GM19372 (cell line): Measurements from ENCODE around the gene GRID2.

Experiments used
- ATAC-seq: cut with Tn5 transposase; IDR thresholded peaks from one replicate; pipeline ENCODE4 v1.9.1; 2021; ENCODE audit warnings: mild to moderate bottlenecking, low read depth, moderate library complexity; ENCODE audit not compliant: unreplicated experiment

Gene GRID2

DNA sequence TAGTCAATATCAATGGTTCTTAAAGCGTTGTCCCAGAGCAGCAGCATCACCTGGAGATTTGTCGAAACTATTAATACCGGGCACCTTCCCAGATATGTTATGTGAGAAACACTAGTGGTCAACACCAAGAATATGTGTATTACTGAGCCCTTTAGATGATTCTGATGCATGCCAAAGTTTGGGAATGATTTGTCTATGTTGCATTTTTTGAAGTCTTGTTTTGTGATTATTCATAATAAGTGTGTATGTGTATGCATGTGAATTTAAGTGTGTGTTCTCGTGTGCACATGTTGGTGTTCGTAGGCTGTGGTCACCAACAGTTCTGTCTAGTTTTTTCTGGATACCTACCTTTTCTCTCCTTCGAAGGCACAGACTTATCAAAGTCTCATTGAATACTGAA, 749.4 kb downstream of the GRID2 start:
- ATAC-seq, result no peak

DNA sequence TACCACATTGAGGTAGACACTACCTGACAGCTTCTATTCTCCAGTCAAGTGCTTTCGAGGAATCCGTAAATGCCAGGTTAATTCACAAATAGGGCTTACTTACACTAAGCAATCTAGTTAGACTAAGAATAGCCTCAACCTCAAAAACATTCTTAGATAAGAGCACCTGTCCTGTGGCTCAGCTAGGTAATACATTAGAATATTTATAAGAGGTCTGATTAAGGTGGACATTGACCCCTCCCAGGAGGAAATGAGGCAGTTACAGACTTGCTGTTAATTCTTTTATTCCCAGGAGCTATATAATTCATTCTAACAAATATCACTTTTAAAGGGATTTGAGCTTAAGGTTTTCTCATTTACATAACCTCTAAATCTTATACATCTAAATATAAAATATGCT, 758.1 kb downstream of the GRID2 start:
- no peak for ATAC-seq

DNA sequence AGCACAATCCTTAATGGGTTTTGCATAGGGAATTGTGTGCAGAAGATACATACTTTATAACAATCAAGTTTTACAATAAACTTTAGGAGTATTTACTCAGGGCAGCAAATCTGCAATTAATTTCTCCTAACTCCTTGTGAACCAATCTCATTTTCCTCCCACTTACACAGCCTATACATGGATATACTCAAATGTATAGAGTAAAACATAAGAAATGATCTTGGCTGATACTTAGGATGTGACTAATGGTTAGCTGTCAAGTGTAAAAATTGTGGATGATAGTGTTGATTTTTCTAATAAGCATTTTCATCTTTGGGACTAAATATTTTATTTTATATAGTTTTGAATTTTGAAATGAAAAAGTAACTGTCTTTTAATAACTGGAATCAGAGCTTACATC, 759.6 kb downstream of the GRID2 start:
- ATAC-seq, result no peak

DNA sequence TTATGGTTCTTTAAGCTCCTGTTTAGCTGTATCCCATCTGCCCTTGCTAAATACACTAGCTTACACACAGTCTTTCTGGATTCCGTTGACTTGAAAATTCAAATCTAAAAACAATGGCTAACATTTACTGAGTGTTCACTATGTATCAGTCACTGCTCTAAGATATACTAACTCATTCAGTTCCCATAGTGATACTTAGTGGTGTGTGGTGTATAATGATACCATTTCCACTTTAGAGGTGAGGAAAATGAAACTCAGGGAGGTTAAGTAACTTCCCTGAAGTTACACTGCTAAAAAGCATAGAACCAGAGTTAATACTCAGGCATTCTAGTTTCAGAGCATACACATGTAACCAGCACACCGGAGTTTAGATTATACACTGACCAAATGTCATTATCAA, 762.0 kb downstream of the GRID2 start:
- no peak for ATAC-seq

DNA sequence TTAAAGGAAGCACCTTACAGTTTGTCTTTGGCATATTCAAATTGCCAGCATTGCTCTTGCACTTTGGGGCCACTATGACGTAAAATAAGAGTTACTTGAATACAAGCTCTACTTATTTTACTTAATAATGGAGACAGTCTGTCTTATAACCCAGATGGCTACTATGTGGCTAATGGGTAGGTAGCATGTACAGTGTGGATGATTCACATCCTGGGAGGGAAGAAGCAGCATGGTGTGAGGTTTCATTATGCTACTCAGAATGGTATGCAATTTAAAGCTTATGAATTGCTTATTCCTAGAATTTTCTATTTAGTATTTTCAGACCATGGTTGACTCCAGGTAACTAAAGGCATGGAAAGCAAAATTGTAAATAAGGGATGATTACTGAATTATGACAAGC, 763.0 kb downstream of the GRID2 start:
- ATAC-seq, result no peak

DNA sequence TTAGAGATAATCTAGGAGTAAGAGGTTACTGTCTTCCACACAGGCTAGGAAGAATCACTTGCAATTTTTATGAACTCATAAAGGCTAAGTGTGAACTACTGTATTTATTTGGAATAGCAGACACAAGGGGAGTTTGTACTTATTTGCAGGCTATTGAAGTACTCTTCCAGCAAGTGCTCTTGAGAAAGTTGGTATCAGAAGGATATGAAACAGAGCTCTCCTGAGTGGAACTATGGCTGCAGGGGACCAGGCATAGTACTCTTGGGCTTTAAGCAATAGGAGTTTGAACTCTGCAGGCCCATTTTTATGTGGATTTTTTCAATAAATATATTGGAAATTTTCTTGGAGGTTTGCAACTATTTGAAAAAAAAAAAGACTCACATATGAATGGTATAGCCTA, 768.5 kb downstream of the GRID2 start:
- no peak for ATAC-seq

DNA sequence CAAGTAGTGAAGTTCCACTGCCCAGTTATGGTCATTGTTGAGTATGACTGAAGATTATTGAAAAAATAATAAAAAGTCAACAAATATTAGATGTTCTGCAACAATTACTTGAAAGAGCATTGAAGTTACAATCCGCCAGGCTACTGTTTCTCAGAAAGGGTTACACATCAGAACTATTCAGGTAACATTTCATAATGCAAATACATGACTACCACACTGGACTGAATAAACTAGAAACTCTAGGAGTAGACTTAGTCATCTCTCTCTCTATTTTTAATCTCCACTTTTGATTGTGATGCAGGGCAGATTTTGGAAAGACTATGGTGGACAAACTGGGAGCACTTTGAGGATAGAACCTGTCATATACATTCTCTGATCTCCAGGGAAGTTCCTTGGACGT, 776.5 kb downstream of the GRID2 start:
- no peak for ATAC-seq

DNA sequence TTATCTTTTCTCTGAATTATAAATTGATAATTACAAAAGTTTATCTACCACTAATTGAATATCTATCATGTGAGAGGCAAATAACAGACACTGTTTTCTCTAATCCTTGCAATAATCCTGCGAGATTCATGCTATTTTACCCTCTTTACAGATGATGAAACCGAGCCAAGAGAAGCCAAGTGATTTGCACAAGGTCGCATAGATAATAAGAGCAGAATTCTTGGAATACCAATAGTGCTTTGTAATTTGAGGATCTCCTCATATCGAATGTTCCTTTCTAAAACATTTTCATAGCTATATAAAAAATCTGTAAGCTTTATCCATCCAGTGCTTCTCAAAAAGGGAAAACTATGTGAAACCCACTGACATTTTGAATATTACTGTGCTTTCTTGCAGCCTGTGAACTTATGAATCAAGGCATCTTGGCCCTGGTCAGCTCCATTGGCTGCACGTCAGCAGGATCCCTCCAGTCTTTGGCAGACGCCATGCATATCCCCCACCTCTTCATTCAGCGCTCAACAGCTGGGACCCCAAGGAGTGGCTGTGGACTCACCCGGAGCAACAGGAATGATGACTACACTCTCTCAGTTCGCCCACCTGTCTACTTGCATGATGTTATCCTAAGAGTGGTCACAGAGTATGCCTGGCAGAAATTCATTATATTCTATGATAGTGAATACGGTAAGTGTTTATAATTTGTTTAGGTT, 781.0 kb downstream of the GRID2 start:
- no peak for ATAC-seq

DNA sequence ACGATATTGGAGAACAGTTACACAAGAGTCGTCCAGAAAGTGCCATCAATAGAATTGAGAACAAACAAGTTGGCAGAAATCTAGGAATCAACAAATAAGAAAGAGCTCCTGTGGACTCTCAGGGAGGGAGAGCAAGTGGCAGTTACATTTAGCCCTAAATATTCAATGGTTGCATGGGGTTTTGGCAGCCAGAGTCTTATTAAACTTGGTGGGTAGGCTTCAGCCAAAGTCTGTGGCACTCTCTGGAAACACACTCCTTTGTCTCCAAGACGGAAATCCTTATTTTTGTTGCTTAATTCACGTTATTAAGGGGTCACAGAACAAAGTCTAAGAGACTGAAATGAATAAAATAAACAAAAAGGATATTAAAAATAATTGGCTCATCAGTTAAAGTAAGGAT, 782.6 kb downstream of the GRID2 start:
- no peak for ATAC-seq

DNA sequence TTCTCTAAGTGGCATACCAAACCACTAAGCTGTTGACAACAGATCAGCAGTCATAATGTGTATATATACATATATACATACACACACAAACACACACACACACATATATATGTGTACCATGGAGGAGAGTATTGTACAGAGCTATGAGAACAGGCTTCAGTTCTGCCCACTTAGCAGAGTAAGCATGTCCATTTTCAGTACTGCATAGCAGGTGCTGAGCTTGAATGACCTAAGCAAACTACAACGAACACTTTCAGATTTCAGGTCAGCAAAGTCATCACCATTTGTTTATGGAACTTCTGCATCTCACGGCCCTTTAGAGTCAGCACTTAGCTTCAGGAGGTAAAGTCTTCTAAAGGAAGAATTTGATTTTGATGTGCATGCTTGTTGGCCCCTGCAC, 789.0 kb downstream of the GRID2 start:
- ATAC-seq, result no peak

DNA sequence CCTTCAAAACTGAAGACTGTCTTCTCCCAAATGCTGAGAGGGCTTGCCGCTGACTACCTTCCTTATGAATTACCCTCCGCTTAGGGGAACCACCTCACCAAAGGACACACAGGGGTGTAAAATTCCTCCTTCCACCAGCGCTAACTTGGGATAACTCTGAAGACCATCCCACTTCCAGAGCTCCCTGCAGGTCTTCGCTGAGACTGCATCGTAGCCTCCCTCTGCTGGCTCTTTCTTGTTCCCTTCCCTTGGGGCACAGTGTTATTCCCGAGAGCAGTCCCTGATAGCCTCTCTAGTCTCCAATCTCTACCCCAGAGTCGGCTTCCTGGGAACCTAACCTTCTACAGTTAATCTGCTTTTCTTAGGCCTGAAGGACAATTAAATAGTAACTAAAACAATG, 799.3 kb downstream of the GRID2 start:
- ATAC-seq, result no peak

DNA sequence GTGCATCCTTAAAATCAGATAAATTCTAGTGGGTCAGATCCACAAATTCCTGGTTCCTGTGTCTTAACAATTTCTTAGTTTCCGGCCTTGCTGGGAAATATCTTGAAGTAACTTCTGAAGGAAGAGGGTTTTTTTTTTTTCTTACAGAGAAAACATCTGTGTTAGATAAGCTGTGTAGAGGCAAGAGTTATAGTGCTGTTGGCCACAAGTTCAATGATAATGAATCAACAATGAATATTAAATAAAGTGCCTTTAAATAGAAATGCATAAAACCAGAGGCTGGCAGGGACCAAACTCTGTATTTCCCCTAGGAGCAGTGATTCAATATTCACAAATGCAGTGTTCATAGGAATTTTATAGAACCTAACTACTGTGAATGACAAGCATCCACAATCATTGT, 812.9 kb downstream of the GRID2 start:
- no peak for ATAC-seq

DNA sequence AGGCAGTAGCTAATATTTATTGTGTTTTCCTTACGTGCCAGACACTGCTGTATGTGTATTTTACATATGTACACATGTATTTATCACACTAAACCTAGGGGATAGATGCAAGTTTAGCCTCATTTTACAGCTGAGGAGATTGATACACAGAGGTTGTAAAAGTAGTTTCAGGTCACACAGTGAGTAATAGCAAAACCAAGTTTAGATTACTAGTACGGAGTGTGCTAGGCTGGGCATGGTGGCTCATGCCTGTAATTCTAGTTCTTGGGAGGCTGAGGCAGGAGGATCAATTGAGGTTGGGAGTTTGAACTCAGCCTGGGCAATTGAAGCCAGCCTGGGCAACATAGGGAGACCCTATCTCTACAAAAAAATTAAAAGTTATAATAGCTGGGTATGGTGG, 823.7 kb downstream of the GRID2 start:
- ATAC-seq, result no peak

DNA sequence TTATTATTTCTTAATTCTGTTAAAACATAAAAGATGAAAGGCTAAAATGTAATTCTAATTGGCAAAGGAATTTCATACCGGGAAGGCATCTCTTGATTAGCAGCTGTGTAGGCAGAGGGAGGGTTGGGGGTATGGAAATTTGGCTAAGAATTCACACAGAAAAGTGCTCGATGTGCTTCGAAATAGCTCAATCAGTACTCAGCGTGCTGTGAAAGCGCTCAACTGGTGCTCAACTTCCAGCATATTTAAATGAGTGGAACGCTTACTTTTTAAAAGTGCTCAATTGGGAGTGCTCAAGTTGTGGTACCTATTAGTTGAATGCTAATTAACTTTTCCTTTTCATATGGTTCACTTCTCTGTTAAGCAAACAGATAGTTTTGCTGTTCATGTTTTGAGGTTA, 828.9 kb downstream of the GRID2 start:
- no peak for ATAC-seq

DNA sequence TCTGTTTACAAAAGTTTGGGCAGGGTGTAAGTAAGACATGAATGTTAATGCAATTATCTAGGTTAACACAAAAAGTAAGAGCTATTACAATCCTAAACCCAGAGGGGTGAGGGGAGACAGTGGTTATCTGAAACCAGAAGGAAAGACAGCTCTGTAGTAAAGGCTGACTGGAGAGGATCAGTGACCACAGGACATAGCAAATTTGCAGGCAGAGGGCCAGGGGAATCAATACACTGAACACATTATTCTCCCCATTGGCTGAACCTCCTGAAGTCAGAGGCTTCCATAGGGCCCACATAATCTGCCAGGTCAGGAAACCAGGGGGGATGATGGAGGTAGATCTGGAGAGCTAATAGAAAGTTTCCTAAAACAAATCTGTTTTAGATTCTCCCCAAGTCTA, 835.4 kb downstream of the GRID2 start:
- no peak for ATAC-seq

DNA sequence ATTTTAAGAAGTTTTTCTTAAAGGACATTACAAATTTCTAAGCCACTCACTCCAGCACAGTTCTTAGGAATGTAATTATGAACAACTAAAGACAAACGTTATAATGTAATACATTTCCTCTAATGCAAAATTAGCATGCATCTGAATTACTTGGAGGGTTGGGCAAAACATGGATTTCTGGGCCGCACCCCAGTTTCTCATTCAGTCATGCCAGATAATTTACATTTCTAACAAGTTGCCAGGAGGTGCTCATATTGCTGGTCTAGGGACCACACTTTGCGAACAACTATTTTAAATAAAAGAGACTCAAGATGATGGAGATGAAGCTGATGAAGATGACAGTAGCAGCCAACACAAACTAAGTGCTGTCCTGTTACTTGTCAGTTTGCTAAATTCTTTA, 840.1 kb downstream of the GRID2 start:
- ATAC-seq, result no peak

DNA sequence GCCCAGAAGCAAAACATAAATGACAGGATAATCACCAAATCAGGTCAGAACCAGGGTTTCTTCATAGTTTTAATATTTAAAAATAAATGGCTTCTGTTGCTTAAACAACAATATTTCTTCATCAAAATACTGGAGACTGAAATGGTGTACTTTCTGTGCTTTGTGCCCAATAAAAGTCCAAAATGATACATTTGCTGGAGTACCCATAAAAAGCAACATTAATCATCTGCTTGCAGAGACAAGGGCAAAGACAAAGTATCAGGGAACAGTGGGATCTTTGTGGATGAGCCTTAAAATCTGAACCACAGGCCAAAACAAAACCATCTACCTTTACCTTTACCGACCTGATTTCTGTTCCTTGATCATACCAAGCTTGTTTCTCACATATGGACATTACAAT, 840.9 kb downstream of the GRID2 start:
- no peak for ATAC-seq

DNA sequence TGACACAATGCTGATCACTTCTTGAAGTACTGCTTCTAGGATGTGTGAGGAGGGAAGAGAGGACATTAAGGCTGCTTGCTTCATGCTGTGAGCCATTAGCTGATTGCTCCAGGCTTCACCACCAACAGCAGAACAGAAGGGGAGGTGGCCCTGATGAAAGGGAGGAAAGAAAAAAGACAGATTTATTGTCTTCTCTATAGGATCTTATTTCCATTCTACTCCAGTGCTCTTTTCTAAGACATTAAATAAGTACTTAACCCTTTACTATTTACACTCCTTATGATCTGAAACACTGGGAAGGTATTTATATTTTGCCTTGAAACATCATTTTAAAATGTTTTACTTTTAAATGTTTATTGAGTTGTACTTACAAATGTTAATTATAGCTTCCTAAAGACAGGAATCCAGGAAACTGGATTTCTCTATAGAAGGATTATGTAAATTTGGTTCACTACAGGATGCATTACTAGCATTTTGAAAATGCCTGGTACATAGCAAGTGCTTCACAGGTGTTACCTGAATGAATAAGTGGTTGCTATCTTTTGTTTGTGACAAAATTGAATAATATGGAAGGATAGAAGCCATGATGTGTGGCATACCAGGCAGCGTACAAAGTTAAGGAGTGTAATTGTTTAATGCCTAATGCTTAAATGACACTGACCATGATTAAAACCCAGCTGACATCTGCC, 843.9 kb downstream of the GRID2 start:
- no peak for ATAC-seq

DNA sequence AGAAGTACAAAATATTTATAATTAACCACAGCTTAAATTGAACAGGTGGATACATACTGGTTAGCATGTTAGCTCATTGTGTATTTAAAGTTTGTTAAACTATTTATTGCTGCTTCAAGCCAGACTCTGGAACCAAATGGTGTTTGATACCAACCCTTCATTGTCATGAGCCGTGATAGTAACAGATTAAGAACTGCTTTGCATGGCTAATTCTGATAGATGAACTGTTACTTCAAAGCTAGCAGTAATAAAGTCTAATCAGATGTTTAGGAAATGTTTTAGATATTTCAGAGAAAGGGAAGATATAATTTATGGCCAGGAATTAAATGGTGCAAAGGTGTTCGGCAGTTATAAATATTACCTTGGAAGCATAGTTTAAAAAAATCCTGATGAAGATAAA, 848.7 kb downstream of the GRID2 start:
- no peak for ATAC-seq

DNA sequence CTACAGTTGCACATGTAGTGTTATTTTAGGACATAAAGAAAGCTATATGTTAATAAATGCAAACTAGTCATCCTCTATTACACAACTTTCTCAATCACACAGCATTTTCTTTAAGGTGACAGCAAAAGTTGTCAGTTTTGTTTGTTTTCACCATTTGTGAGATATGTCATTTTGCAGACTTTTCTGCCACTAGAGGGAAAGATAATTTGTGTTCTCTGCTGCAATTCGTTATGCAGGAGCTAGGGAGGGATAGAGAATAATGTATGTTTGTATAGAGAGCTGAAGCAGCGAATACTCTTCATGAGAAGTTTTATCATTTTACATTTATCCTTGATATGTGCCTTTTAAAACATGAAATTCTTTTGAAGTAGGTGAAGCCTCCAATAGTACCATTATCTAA, 854.2 kb downstream of the GRID2 start:
- ATAC-seq, result no peak

DNA sequence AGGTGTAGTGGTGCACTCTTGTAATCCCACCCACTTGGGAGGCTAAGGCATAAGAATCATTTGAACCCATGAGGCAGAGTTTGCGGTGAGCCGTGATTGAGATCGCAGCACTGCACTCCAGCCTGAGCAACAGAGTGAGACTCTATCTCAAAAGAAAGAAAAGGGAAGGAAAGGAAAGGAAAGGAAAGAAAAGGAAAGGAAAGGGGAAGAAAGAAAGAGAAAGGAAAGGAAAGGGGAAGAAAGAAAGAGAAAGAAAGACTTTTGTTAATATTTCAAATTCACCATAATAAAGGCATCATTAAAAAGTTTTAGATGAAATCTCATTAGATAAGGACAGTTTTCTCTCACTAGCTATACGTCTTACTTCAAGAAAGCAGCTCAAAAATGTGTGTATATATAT, 864.3 kb downstream of the GRID2 start:
- ATAC-seq, result no peak

DNA sequence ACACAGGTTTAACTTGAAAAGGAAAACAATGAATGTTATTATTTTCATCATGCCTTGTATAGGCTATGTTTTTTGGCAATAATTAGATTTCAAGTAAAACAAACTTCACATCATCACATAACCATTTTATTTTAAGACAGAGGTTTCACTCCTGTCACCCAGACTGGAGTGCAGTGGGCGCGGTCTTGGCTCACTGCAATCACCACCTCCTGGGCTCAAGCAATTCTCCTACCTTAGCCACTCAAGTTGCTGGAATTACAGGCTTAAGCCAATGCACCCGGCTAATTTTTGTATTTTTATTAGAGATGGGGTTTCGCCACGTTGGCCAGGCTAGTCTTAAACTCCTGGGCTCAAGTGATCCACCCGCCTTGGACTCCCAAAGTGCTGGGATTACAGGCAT, 866.2 kb downstream of the GRID2 start:
- no peak for ATAC-seq

DNA sequence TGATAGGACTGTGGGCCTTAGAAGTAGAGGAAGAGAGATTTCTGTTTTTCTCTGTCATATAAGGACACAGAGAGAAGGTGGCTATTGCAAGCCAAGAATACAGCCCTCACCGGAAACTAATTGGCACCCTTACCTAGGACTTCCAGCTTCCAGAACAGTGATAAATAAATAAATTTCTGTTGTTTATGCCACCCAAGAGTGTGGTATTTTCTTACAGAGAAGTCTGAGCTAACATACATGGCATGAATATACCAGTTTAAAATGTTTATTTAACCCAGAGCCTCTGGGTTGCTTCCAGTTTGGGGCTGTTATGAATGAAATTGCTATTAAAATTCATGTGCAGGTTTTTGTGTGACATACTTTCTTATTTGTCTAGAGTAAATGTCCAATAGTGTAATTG, 870.8 kb downstream of the GRID2 start:
- no peak for ATAC-seq
